ENCODE results near the gene MCUR1. TPM values are rescaled to one million over a fixed set of nuclear protein-coding genes. Genes with fewer than 3 reads are reported as not detected.
A peak's percentile ranks its signal among the peaks of the same experiment; 100 is the strongest.

MCUR1 gene
- total and polyA plus RNA-seq, 9 of the 15 experiments (the other 6 are each of a cell fraction or from before 2014, with no cell fraction given), result 5.1 to 60.2 (median 41.4) TPM

- 0 out of 2 replicates have a peak, but pooled peaks have one; percentile 18 for TF ChIP-seq THRAP3 (IDR thresholded peaks at IDR 0.05; ENCODE audit: borderline replicate concordance)
- no peak for TF ChIP-seq MYC (IDR thresholded peaks at IDR 0.05; ENCODE audit: low read depth, low read length)
- no peak for TF ChIP-seq MYC (CRISPR knock-in tag; IDR thresholded peaks at IDR 0.05; ENCODE audit: borderline replicate concordance, low read depth)
- no peak for TF ChIP-seq MCM2 (IDR thresholded peaks at IDR 0.05; ENCODE audit: low read depth)
- TF ChIP-seq FOXM1 (IDR thresholded peaks at IDR 0.05; ENCODE audit: low read depth), result peak; percentile 32; the same call in 1 of the 2 replicates
- TF ChIP-seq FOXM1 (CRISPR knock-in tag; IDR thresholded peaks at IDR 0.05; ENCODE audit: low read depth), result no peak
- no peak for TF ChIP-seq MXI1 (IDR thresholded peaks at IDR 0.05; ENCODE audit: low read depth, low read length)
- no peak for TF ChIP-seq FOS (IDR thresholded peaks at IDR 0.05; ENCODE audit: extremely low read depth, insufficient read length)
- peak; percentile 85 for TF ChIP-seq HMBOX1 (IDR thresholded peaks at IDR 0.05)
- no peak for TF ChIP-seq RFX5 (IDR thresholded peaks at IDR 0.05; ENCODE audit: low read depth, low read length)
- TF ChIP-seq ZNF785 (CRISPR knock-in tag; IDR thresholded peaks at IDR 0.05), result no peak
- 0 out of 4 replicates have a peak, but pooled peaks have one; percentile 28 to 37 for TF ChIP-seq FOXK2 (conservative IDR thresholded peaks at IDR 0.05 in 1 of 2, IDR thresholded peaks at IDR 0.05 in 1 of 2; ENCODE audit: low read depth in 2 of 2)
- TF ChIP-seq MIER1 (IDR thresholded peaks at IDR 0.05; ENCODE audit: low read depth), result no peak
- no peak for TF ChIP-seq TGIF2 (CRISPR knock-in tag; IDR thresholded peaks at IDR 0.05)
- TF ChIP-seq JUND (IDR thresholded peaks at IDR 0.05; ENCODE audit: borderline replicate concordance, low read depth, low read length), result peak; percentile 49; the same call in 1 of the 2 replicates
- no peak; the same call in 1 of the 3 replicates for TF ChIP-seq JUND (tag; IDR thresholded peaks at IDR 0.05; ENCODE audit: borderline replicate concordance, low read depth, low read length)
- TF ChIP-seq CHD2 (IDR thresholded peaks at IDR 0.05; ENCODE audit: low read depth, low read length), result no peak
- peak; percentile 39; the same call in 1 of the 2 replicates for TF ChIP-seq CREM (IDR thresholded peaks at IDR 0.05; ENCODE audit: low read depth)
- TF ChIP-seq YY1 (IDR thresholded peaks at IDR 0.05; ENCODE audit: borderline replicate concordance in 1 of 3, control insufficient read depth in 1 of 3, extremely low read depth in 1 of 3, insufficient read depth in 3 of 3, insufficient read length in 1 of 3, insufficient replicate concordance in 2 of 3, low read depth in 1 of 3, low read length in 2 of 3), result no peak
- no peak for TF ChIP-seq ZBTB1 (CRISPR knock-in tag; IDR thresholded peaks at IDR 0.05; ENCODE audit: borderline replicate concordance, low read depth)
- no peak for TF ChIP-seq STAT6 (CRISPR knock-in tag; IDR thresholded peaks at IDR 0.05)
- TF ChIP-seq RAD21 (CRISPR knock-in tag; conservative IDR thresholded peaks at IDR 0.05 in 1 of 2, IDR thresholded peaks at IDR 0.05 in 1 of 2), result peak; percentile 87 to 92
- TF ChIP-seq ARHGAP35 (IDR thresholded peaks at IDR 0.05; ENCODE audit: partially characterized antibody), result no peak
- TF ChIP-seq LARP7 (IDR thresholded peaks at IDR 0.05), result peak; percentile 84
Measured at GRCh38 chr6:13795041-13795750, 19.2 kb downstream of the MCUR1 start (continued).

All from K562 (cell line).